Measurements from ENCODE around the gene HIVEP1.
A peak's percentile ranks its signal among the peaks of the same experiment; 100 is the strongest.

HIVEP1 gene

DNA sequence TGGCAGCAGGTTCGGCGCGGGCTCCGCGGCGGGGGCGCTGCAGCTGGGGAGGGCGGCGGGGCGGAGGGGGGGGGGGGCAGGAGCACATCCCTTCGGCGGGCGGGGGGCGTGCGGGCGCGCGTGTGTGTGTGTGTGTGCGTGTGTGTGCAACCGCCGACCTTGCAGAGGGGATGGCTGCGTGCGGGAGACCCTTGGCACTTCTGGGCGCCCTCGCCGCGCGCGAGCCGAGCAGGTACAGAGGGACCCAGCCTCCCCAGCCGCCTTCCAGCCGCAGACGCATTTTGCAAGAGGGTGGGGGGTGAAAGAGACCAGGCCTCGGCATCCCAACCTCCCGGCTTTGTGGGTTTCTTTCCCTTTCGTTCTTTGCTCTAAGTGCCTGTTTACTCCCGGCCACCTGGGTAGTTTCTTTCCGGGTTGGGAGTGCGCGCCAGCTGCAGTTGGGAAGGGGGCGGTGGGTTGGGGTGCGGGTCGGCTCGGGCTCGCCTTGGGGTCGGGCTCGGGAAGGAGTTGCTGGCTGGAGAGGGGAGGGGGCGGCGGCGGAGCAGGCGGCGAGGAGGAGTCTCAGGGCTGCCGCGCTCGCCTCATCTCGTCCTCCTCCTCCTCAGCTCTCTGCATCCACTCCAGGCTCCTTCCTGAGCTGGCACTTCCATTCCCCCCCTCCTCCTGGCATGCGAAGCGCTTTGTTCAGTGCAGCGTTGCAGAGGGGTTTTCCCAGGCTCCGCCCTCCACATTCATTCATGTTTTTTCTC, 620 bp downstream of the HIVEP1 start:
- Histone ChIP-seq H3K4me1 (ENCODE audit: low read length) (peaks cover 25% of the 10 kb centered on the region), H3K9ac (ENCODE audit: low read length) (peak overlapping the region; percentile 96), H3K79me2 (ENCODE audit: low read length) (peaks cover 42% of the 10 kb centered on the region), H3K4me2 (ENCODE audit: low read length) (peak overlapping the region; percentile 98), H3K36me3 (replicated peaks; ENCODE audit: low read depth, low read length) (peaks cover 33% of the 10 kb centered on the region), H3K9me3 (ENCODE audit: insufficient read depth, low read length) (no peaks in the 10 kb centered on the region), H3K27ac (ENCODE audit: low read length) (peak overlapping the region; percentile 60), H3K27me3 (ENCODE audit: low read depth, low read length) (no peaks in the 10 kb centered on the region), H2AFZ (ENCODE audit: low read depth, low read length) (peak overlapping the region; percentile 19; the same call in 1 of the 2 replicates), H3K4me3 (ENCODE audit: low read length) (peak overlapping the region; percentile 96), H4K20me1 (ENCODE audit: insufficient read depth, low read length) (peaks cover 9% of the 10 kb centered on the region; the same call in 1 of the 2 replicates)
- TF ChIP-seq EZH2phosphoT487 (IDR thresholded peaks at IDR 0.05; ENCODE audit: low read depth): no peak
- TF ChIP-seq, protein P1, sequence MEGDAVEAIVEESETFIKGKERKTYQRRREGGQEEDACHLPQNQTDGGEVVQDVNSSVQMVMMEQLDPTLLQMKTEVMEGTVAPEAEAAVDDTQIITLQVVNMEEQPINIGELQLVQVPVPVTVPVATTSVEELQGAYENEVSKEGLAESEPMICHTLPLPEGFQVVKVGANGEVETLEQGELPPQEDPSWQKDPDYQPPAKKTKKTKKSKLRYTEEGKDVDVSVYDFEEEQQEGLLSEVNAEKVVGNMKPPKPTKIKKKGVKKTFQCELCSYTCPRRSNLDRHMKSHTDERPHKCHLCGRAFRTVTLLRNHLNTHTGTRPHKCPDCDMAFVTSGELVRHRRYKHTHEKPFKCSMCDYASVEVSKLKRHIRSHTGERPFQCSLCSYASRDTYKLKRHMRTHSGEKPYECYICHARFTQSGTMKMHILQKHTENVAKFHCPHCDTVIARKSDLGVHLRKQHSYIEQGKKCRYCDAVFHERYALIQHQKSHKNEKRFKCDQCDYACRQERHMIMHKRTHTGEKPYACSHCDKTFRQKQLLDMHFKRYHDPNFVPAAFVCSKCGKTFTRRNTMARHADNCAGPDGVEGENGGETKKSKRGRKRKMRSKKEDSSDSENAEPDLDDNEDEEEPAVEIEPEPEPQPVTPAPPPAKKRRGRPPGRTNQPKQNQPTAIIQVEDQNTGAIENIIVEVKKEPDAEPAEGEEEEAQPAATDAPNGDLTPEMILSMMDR (IDR thresholded peaks at IDR 0.05; ENCODE audit: low read depth, low read length): no peak

DNA sequence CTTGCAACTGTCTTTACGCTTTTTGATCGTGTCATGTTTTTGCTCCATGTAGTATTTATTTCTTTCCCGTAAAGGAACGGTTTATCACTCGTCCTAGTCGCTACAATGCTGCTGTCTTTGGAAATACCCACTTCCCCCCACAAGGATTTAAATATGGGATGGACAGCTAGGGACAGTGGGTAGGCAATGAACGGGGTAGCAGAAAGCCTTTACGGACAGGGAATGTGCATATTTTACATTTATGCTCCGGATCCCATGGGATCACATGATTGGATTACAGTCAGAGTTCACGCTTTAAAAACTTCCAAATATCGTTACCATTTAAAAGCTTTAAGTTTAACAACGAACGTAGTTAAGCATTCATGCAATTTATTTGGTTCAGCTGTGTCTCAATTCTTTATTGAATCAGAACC, 1.2 kb downstream of the HIVEP1 start:
- TF ChIP-seq EZH2phosphoT487 (IDR thresholded peaks at IDR 0.05; ENCODE audit: low read depth): no peak
- TF ChIP-seq, protein P1 (IDR thresholded peaks at IDR 0.05; ENCODE audit: low read depth, low read length): no peak
- peak overlapping the region; percentile 96 for H3K9ac ChIP-seq (ENCODE audit: low read length)
- H3K4me3 ChIP-seq (ENCODE audit: low read length): peak overlapping the region; percentile 96
- H3K4me1 ChIP-seq (ENCODE audit: low read length): peaks cover 19% of the 10 kb centered on the region
- H3K36me3 ChIP-seq (replicated peaks; ENCODE audit: low read depth, low read length): peaks cover 33% of the 10 kb centered on the region
- H3K9me3 ChIP-seq (ENCODE audit: insufficient read depth, low read length): no peaks in the 10 kb centered on the region
- H3K27ac ChIP-seq (ENCODE audit: low read length): peak overlapping the region; percentile 60; the same call in 1 of the 2 replicates
- no peak overlapping the region for H2AFZ ChIP-seq (ENCODE audit: low read depth, low read length)
- H3K79me2 ChIP-seq (ENCODE audit: low read length): peaks cover 42% of the 10 kb centered on the region
- H3K27me3 ChIP-seq (ENCODE audit: low read depth, low read length): no peaks in the 10 kb centered on the region
- H4K20me1 ChIP-seq (ENCODE audit: insufficient read depth, low read length): peaks cover 9% of the 10 kb centered on the region; the same call in 1 of the 2 replicates
- H3K4me2 ChIP-seq (ENCODE audit: low read length): peak overlapping the region; percentile 98

DNA sequence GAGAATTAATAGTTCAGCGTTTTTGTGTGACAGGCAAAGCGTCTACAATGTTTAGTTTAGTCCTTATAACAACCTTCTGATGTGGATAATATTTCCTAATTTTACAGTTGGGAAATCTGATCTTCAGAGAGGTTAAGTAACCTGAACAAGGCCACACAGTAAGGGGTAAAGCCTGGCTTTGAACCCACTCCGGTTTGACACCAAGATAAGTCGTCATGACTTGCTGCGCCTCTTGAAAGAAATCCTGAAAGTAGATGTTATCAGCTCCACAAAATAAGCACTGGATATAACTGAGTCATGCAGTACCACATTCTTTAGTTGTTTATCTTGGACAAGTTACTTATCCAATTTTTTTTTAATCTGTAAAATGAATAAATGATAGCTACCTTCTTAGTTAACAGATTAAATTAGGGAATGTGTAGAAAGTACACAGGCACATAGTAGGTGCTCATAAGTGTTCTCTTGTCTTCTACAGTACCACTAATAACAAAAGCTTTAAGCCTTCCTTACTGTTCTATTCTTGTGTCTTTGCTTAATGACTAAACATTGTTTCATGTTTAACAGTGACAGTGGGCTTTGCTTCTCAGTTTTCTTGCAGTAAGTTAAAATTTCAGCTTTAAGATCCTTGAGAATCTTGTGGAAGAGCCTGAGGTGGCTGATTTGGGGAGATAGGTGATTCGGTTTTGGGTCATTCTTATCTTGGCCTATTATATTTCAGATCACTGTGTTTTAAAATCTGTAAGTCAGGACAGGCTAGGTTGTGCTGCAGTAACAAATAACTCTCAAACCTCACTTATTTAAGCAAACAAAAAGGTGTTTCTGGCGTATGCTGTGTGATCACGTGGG, 2.1 kb downstream of the HIVEP1 start:
- Histone ChIP-seq H4K20me1 (ENCODE audit: insufficient read depth, low read length) (peaks cover 9% of the 10 kb centered on the region; the same call in 1 of the 2 replicates), H3K79me2 (ENCODE audit: low read length) (peaks cover 42% of the 10 kb centered on the region), H3K4me1 (ENCODE audit: low read length) (peaks cover 19% of the 10 kb centered on the region), H3K9ac (ENCODE audit: low read length) (no peak overlapping the region), H3K4me3 (ENCODE audit: low read length) (peak overlapping the region; percentile 96; the same call in 1 of the 2 replicates), H3K27ac (ENCODE audit: low read length) (no peak overlapping the region), H3K4me2 (ENCODE audit: low read length) (peak overlapping the region; percentile 98; the same call in 1 of the 2 replicates), H3K27me3 (ENCODE audit: low read depth, low read length) (no peaks in the 10 kb centered on the region), H3K36me3 (replicated peaks; ENCODE audit: low read depth, low read length) (peaks cover 33% of the 10 kb centered on the region), H2AFZ (ENCODE audit: low read depth, low read length) (no peak overlapping the region), H3K9me3 (ENCODE audit: insufficient read depth, low read length) (no peaks in the 10 kb centered on the region)
- TF ChIP-seq EZH2phosphoT487 (IDR thresholded peaks at IDR 0.05; ENCODE audit: low read depth): no peak
- TF ChIP-seq, protein P1 (IDR thresholded peaks at IDR 0.05; ENCODE audit: low read depth, low read length): no peak

DNA sequence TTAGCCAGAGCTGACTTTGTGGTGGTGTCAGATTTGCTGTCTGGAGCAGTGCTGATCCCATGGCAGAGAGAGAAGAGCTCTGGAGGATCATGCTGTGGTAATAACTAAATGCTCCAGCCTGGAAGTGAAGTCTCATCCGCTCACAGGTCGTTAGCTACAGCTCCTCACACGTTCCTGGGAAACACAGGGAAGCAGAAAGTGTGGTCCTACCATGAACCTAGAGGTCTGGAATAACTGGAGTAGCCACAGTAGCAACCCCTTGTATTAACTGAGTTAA, 2.7 kb downstream of the HIVEP1 start:
- peaks cover 41% of the 10 kb centered on the region for H3K79me2 ChIP-seq (ENCODE audit: low read length)
- peaks cover 15% of the 10 kb centered on the region for H3K4me1 ChIP-seq (ENCODE audit: low read length)
- no peak overlapping the region for H3K4me2 ChIP-seq (ENCODE audit: low read length)
- H3K9me3 ChIP-seq (ENCODE audit: insufficient read depth, low read length): no peaks in the 10 kb centered on the region
- TF ChIP-seq EZH2phosphoT487 (IDR thresholded peaks at IDR 0.05; ENCODE audit: low read depth): no peak
- TF ChIP-seq, protein P1 (IDR thresholded peaks at IDR 0.05; ENCODE audit: low read depth, low read length): no peak
- H3K36me3 ChIP-seq (replicated peaks; ENCODE audit: low read depth, low read length): peaks cover 33% of the 10 kb centered on the region
- no peak overlapping the region for H3K4me3 ChIP-seq (ENCODE audit: low read length)
- H3K27ac ChIP-seq (ENCODE audit: low read length): no peak overlapping the region
- no peak overlapping the region for H2AFZ ChIP-seq (ENCODE audit: low read depth, low read length)
- peaks cover 9% of the 10 kb centered on the region; the same call in 1 of the 2 replicates for H4K20me1 ChIP-seq (ENCODE audit: insufficient read depth, low read length)
- H3K27me3 ChIP-seq (ENCODE audit: low read depth, low read length): no peaks in the 10 kb centered on the region
- H3K9ac ChIP-seq (ENCODE audit: low read length): no peak overlapping the region
